ENCODE measurements around the gene SLC7A4. TPM values are rescaled to one million over a fixed set of nuclear protein-coding genes. Genes with fewer than 3 reads are reported as not detected.

Gene SLC7A4
- total and polyA plus RNA-seq, 2 donors (not counting 1 experiment from before 2014, with no cell fraction given), result not detected

DNA sequence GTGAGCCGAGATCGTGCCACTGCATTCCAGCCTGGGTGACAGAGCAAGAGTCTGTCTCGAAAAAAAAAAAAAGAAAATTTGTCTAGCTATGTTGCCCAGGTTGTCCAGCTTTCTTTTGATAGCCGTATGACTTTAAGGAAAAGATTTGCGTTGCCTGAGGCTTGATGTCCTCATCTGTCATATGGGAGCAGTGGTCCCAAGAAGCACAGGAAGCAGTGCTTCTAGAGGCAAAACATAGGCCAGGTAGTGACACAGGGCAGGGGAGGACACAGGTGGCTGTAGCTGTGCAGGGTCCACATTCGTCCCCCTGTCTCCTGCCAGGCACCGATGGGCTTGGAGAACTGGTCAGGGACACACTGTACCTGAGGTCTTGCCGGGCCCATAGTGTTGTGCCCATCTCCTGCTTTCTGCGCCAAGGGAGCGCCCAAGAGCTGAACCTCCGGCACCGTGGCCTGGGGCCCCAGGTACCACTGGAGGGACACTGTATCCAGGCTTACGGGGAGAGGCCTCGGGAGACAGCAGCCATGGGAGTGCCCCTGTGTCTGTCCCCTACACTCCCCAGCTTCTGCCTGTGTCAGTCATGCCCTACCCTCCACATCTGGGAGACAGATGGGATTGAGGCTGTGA lies 14.8 kb upstream of the SLC7A4 start:
- ATAC-seq (ENCODE audit: low read depth) (no peak), DNase-seq (peak; percentile 13)
- Histone ChIP-seq H3K9ac (ENCODE audit: low read length) (no peak overlapping the region), H3K9me3 (ENCODE audit: control extremely low read depth in 1 of 3, control insufficient read depth in 2 of 3, insufficient read depth in 1 of 3, low read length in 2 of 3) (no peaks in the 10 kb centered on the region), H3K36me3 (replicated peaks in 1 of 2; ENCODE audit: control extremely low read depth in 1 of 2, control insufficient read depth in 1 of 2, extremely low read depth in 1 of 2, insufficient read depth in 2 of 2, low read length in 1 of 2) (no peaks in the 10 kb centered on the region), H2AFZ (ENCODE audit: insufficient read depth, low read depth, low read length, poor library complexity, severe bottlenecking) (no peak overlapping the region), H4K20me1 (ENCODE audit: control insufficient read depth, insufficient read depth, low read length, poor library complexity, severe bottlenecking) (no peaks in the 10 kb centered on the region), H3K4me1 (ENCODE audit: control insufficient read depth in 2 of 2, insufficient read depth in 2 of 2, low read length in 2 of 2) (peaks cover 23 to 24% of the 10 kb centered on the region in 2 donors), H3K27ac (ENCODE audit: low read length in 2 of 2) (no peak overlapping the region), H3K79me2 (ENCODE audit: control insufficient read depth, insufficient read depth, low read length) (no peaks in the 10 kb centered on the region), H3K27me3 (replicated peaks in 1 of 4; ENCODE audit: control extremely low read depth in 1 of 4, control insufficient read depth in 3 of 4, insufficient read depth in 4 of 4, low read length in 3 of 4) (peaks cover 0 to 30% (median 7%) of the 10 kb centered on the region in 4 experiments), H3K4me2 (replicated peaks; ENCODE audit: low read depth, low read length, poor library complexity, severe bottlenecking) (no peak overlapping the region), H3K4me3 (ENCODE audit: control extremely low read depth in 1 of 5, extremely low read depth in 1 of 5, insufficient read depth in 1 of 5, low read depth in 2 of 5, low read length in 4 of 5) (no peak overlapping the region)
- Mint-ChIP-seq H3K27me3 (peaks cover 23% of the 10 kb centered on the region), H3K9me3 (ENCODE audit: insufficient read depth) (no peaks in the 10 kb centered on the region), H3K27ac (peak overlapping the region; percentile 10), H3K4me1 (peaks cover 20% of the 10 kb centered on the region), H3K4me3 (no peak overlapping the region)
- intact Hi-C loops (cut with micrococcal nuclease), result loop anchor here (10.0 kb wide), 1 partner anchor 62 kb away; the partner anchor contains the start of gene LZTR1
- TF ChIP-seq EZH2 (IDR thresholded peaks at IDR 0.05; ENCODE audit: borderline replicate concordance, insufficient read depth, low read depth, low read length, poor library complexity, severe bottlenecking) (no peak), CTCF (IDR thresholded peaks at IDR 0.05) (no peak)
- CTCF ChIA-PET, result no interaction called here
- POLR2A ChIA-PET, result no interaction called here
- 95% methylated on average over 14 of the region's 14 CpGs for WGBS (ENCODE audit: insufficient coverage)

DNA sequence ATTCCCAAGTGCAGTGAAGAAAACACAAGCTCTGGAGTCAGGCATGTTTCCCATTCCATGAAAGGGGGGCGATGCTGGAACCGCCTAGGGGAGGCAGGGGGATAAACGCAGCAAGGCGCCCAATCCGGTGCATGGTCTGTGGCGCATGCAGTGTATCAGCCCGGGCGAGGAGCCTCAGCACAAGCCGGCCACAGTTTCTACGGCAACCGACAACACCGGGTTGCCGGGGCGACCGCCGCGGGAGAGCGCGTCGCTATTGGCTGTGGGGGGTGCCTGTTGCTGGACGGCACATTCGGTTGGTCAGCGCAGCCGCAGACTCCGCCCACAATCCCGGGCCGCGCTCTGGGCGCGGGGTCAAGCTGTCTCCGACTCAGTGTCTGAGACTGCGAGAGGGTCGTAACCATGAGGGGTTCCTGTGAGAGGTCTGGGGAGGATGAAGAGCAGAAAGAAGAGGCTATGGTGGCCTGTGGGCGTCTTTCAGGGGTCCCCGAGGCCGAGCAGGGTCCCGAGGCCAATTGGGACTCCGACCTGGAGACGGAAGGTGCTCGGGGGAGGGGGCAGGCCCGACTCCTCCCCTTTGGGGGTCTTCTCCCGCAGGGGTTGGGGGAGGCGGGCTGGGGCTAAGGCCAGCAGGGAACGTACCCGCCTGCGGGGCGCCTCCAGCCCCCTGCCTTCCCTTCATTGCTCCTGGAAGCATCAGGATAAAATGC lies 13.4 kb upstream of the SLC7A4 start, which contains the start of gene LRRC74B:
LRRC74B (plus strand) TSS at position 362 of the 710 bp plus-strand sequence; CDS start at position 403, 41 bp downstream.
- no peak for TF ChIP-seq EZH2 (IDR thresholded peaks at IDR 0.05; ENCODE audit: borderline replicate concordance, insufficient read depth, low read depth, low read length, poor library complexity, severe bottlenecking)
- no peak for TF ChIP-seq CTCF (IDR thresholded peaks at IDR 0.05)
- ChIA-PET POLR2A (interaction anchor here (0.7 kb wide), 1 partner anchor 46 kb away, joined by 3 read pairs; no protein-coding TSS in a partner anchor), CTCF (no interaction called here)
- DNase-seq, result peak; percentile 83
- H2AFZ ChIP-seq (ENCODE audit: insufficient read depth, low read depth, low read length, poor library complexity, severe bottlenecking), result peak within 1 kb of the TSS; percentile 62
- Mint-ChIP-seq H3K9me3 (ENCODE audit: insufficient read depth) (no peaks in the 10 kb centered on the region), H3K27ac (peak within 1 kb of the TSS; percentile 70), H3K4me1 (peaks cover 20% of the 10 kb centered on the region), H3K27me3 (peaks cover 23% of the 10 kb centered on the region), H3K4me3 (peak within 1 kb of the TSS; percentile 64)
- H3K27me3 ChIP-seq (replicated peaks in 1 of 4; ENCODE audit: control extremely low read depth in 1 of 4, control insufficient read depth in 3 of 4, insufficient read depth in 4 of 4, low read length in 3 of 4), result peaks cover 0 to 30% (median 7%) of the 10 kb centered on the region in 4 experiments
- H3K4me2 ChIP-seq (replicated peaks; ENCODE audit: low read depth, low read length, poor library complexity, severe bottlenecking), result peak within 1 kb of the TSS; percentile 79
- H3K4me1 ChIP-seq (ENCODE audit: control insufficient read depth in 2 of 2, insufficient read depth in 2 of 2, low read length in 2 of 2), result peaks cover 23 to 24% of the 10 kb centered on the region in 2 donors
- no peak within 1 kb of the TSS for H3K27ac ChIP-seq (ENCODE audit: low read length in 2 of 2)
- H3K79me2 ChIP-seq (ENCODE audit: control insufficient read depth, insufficient read depth, low read length), result no peaks in the 10 kb centered on the region
- H4K20me1 ChIP-seq (ENCODE audit: control insufficient read depth, insufficient read depth, low read length, poor library complexity, severe bottlenecking), result no peaks in the 10 kb centered on the region
- H3K36me3 ChIP-seq (replicated peaks in 1 of 2; ENCODE audit: control extremely low read depth in 1 of 2, control insufficient read depth in 1 of 2, extremely low read depth in 1 of 2, insufficient read depth in 2 of 2, low read length in 1 of 2), result no peaks in the 10 kb centered on the region
- intact Hi-C loops (cut with micrococcal nuclease), result loop anchor here (1.0 to 10.0 kb wide), 3 partner anchors 31 to 61 kb away; partner anchors contain the start of genes LZTR1 and THAP7
- peak within 1 kb of the TSS in 3 of 5 experiments; percentile 19 to 44 (median 34) for H3K4me3 ChIP-seq (ENCODE audit: control extremely low read depth in 1 of 5, extremely low read depth in 1 of 5, insufficient read depth in 1 of 5, low read depth in 2 of 5, low read length in 4 of 5)
- H3K9me3 ChIP-seq (ENCODE audit: control extremely low read depth in 1 of 3, control insufficient read depth in 2 of 3, insufficient read depth in 1 of 3, low read length in 2 of 3), result no peaks in the 10 kb centered on the region
- ATAC-seq (ENCODE audit: low read depth), result peak; percentile 93
- H3K9ac ChIP-seq (ENCODE audit: low read length), result peak within 1 kb of the TSS; percentile 50
- 9% methylated on average over 45 of the region's 47 CpGs for WGBS (ENCODE audit: insufficient coverage)

Data from B cell (primary cell).